GM19025 (cell line): ENCODE data around the gene DOP1A.

Experiments used
- ATAC-seq: cut with Tn5 transposase; IDR thresholded peaks from one replicate; pipeline ENCODE4 v1.9.1; 2021; ENCODE audit warnings: mild to moderate bottlenecking, low read depth, moderate library complexity; ENCODE audit not compliant: unreplicated experiment

Gene DOP1A

GRCh38 chr6:83072726-83073125 is 5.3 kb downstream of the DOP1A start:
- no peak for ATAC-seq

GRCh38 chr6:83073615-83074014 is 6.1 kb downstream of the DOP1A start:
- no peak for ATAC-seq

GRCh38 chr6:83083476-83083875 is 16.0 kb downstream of the DOP1A start:
- no peak for ATAC-seq

GRCh38 chr6:83086751-83087150 is 19.3 kb downstream of the DOP1A start:
- ATAC-seq = peak; percentile 98

GRCh38 chr6:83092756-83093399 is 25.4 kb downstream of the DOP1A start:
- no peak for ATAC-seq

- no peak for ATAC-seq
Observed at GRCh38 chr6:83096791-83097190, 29.3 kb downstream of the DOP1A start.

- ATAC-seq = no peak
Observed at GRCh38 chr6:83097204-83097603, 29.7 kb downstream of the DOP1A start.

- ATAC-seq = no peak
Observed at GRCh38 chr6:83097675-83098074, 30.2 kb downstream of the DOP1A start.

GRCh38 chr6:83098589-83098988 is 31.1 kb downstream of the DOP1A start:
- ATAC-seq = no peak

GRCh38 chr6:83108378-83108777 is 40.9 kb downstream of the DOP1A start:
- no peak for ATAC-seq

GRCh38 chr6:83113258-83113657 is 45.8 kb downstream of the DOP1A start:
- no peak for ATAC-seq

GRCh38 chr6:83114164-83114563 is 46.7 kb downstream of the DOP1A start:
- ATAC-seq = no peak

GRCh38 chr6:83117802-83118201 is 50.3 kb downstream of the DOP1A start:
- no peak for ATAC-seq

- no peak for ATAC-seq
Observed at GRCh38 chr6:83119742-83120300, 52.4 kb downstream of the DOP1A start.

GRCh38 chr6:83124553-83124952 is 57.1 kb downstream of the DOP1A start:
- ATAC-seq = no peak

- no peak for ATAC-seq
Observed at GRCh38 chr6:83125425-83125824, 58.0 kb downstream of the DOP1A start.

GRCh38 chr6:83126223-83126622 is 58.8 kb downstream of the DOP1A start:
- no peak for ATAC-seq

GRCh38 chr6:83126807-83127206 is 59.3 kb downstream of the DOP1A start:
- ATAC-seq = no peak

GRCh38 chr6:83127258-83127657 is 59.8 kb downstream of the DOP1A start:
- no peak for ATAC-seq

- ATAC-seq = no peak
Observed at GRCh38 chr6:83127976-83128375, 60.5 kb downstream of the DOP1A start.

- no peak for ATAC-seq
Observed at GRCh38 chr6:83132121-83132520, 64.7 kb downstream of the DOP1A start.

GRCh38 chr6:83138118-83138722 is 70.7 kb downstream of the DOP1A start:
- ATAC-seq = no peak
